GM23338 (cell line): ENCODE measurements around the gene YWHAB. TPM values are rescaled to one million over a fixed set of nuclear protein-coding genes. Genes with fewer than 3 reads are reported as not detected.

ENCODE experiments used
- ATAC-seq: fragments of 200-7000 bp; cut with Tn5 transposase; 3 replicates; pipeline ENCODE4 v1.9.1; 2020
- DNase-seq: peaks from one replicate; pipeline ENCODE4 v3.0.0-alpha.2; 2015; ENCODE audit warnings: low spot score
- H2AFZ ChIP-seq: fragments of 200-600 bp; sonication (generic); 2 replicates; pipeline ENCODE4 v1.8.0; 2016; ENCODE audit warnings: antibody characterized with exemption, mild to moderate bottlenecking, moderate library complexity
- H3F3A ChIP-seq: fragments of 200-600 bp; sonication (generic); replicated peaks from 2 replicates; pipeline ENCODE4 v1.8.0; 2017; ENCODE audit warnings: antibody characterized with exemption, mixed run types, low read depth
- H3K27ac ChIP-seq: fragments of 200-600 bp; sonication (generic); 2 replicates; pipeline ENCODE4 v1.6.1; 2016; ENCODE audit warnings: low read depth
- H3K27me3 ChIP-seq: fragments of 200-600 bp; sonication (generic); 2 replicates; pipeline ENCODE4 v1.8.0; 2016; ENCODE audit warnings: mild to moderate bottlenecking, mixed run types, moderate library complexity; ENCODE audit not compliant: insufficient read depth
- H3K36me3 ChIP-seq: fragments of 200-600 bp; sonication (generic); 2 replicates; pipeline ENCODE4 v1.8.0; 2016; ENCODE audit warnings: mild to moderate bottlenecking; ENCODE audit not compliant: insufficient read depth
- H3K4me1 ChIP-seq: fragments of 200-600 bp; sonication (generic); 2 replicates; pipeline ENCODE4 v1.8.0; 2016; ENCODE audit warnings: mild to moderate bottlenecking, moderate library complexity; ENCODE audit not compliant: insufficient read depth
- H3K4me2 ChIP-seq: fragments of 200-600 bp; sonication (generic); 2 replicates; pipeline ENCODE4 v1.7.1; 2017; ENCODE audit warnings: mixed run types
- H3K4me3 ChIP-seq: fragments of 200-600 bp; sonication (generic); 2 replicates; pipeline ENCODE4 v1.6.1; 2016; ENCODE audit warnings: mixed run types
- H3K79me2 ChIP-seq: fragments of 200-600 bp; sonication (generic); replicated peaks from 2 replicates; pipeline ENCODE4 v1.8.0; 2017; ENCODE audit warnings: mild to moderate bottlenecking; ENCODE audit not compliant: insufficient read depth
- H3K9me2 ChIP-seq: fragments of 200-600 bp; sonication (generic); 2 replicates; pipeline ENCODE4 v1.8.0; 2017; ENCODE audit not compliant: insufficient read depth
- H4K20me1 ChIP-seq: fragments of 200-600 bp; sonication (generic); replicated peaks from 2 replicates; pipeline ENCODE4 v1.8.0; 2017; ENCODE audit warnings: mild to moderate bottlenecking; ENCODE audit not compliant: insufficient read depth
- H3K27ac Mint-ChIP-seq: 2 replicates; pipeline ENCODE4 v1.8.0; 2020; ENCODE audit warnings: inconsistent platforms, mild to moderate bottlenecking, moderate library complexity, mixed read lengths
- H3K27me3 Mint-ChIP-seq: 3 replicates; pipeline ENCODE4 v1.8.0; 2022; ENCODE audit warnings: low read depth, mild to moderate bottlenecking, moderate library complexity, mixed read lengths, inconsistent platforms; ENCODE audit not compliant: insufficient read depth, poor library complexity
- H3K36me3 Mint-ChIP-seq: 3 replicates; pipeline ENCODE4 v1.8.0; 2021; ENCODE audit warnings: low read depth, mild to moderate bottlenecking, inconsistent platforms, moderate library complexity, mixed read lengths
- H3K4me1 Mint-ChIP-seq: 3 replicates; pipeline ENCODE4 v1.8.0; 2020; ENCODE audit warnings: mild to moderate bottlenecking, inconsistent platforms, mixed read lengths
- H3K4me3 Mint-ChIP-seq: 3 replicates; pipeline ENCODE4 v1.8.0; 2021; ENCODE audit warnings: moderate library complexity, mild to moderate bottlenecking, inconsistent platforms, mixed read lengths
- H3K9me3 Mint-ChIP-seq: 3 replicates; pipeline ENCODE4 v1.8.0; 2020; ENCODE audit warnings: moderate library complexity, mild to moderate bottlenecking, inconsistent platforms, mixed read lengths
- CREB1 ChIP-seq: fragments of 250-450 bp; sonication (Bioruptor Pico); IDR thresholded peaks from 2 replicates; pipeline ENCODE4 v1.5.0; 2020; ENCODE audit warnings: low read depth, mild to moderate bottlenecking, moderate library complexity
- EZH2 ChIP-seq: fragments of 200-600 bp; sonication (generic); IDR thresholded peaks from one replicate; pipeline ENCODE4 v1.8.0; 2017; ENCODE audit warnings: antibody characterized with exemption, mild to moderate bottlenecking, low read depth; ENCODE audit not compliant: unreplicated experiment
- EZH2phosphoT487 ChIP-seq: fragments of 200-600 bp; sonication (generic); IDR thresholded peaks from one replicate; pipeline ENCODE4 v1.8.1; 2018; ENCODE audit warnings: antibody characterized with exemption; ENCODE audit not compliant: unreplicated experiment
- JUNB ChIP-seq: IDR thresholded peaks from one replicate; pipeline ENCODE4 v1.6.1; 2016; ENCODE audit warnings: antibody characterized with exemption; ENCODE audit not compliant: unreplicated experiment
- NANOG ChIP-seq: IDR thresholded peaks from 2 replicates; pipeline ENCODE4 v1.6.1; 2016; ENCODE audit warnings: antibody characterized with exemption, borderline replicate concordance
- POLR2AphosphoS5 ChIP-seq: IDR thresholded peaks from 2 replicates; pipeline ENCODE4 v1.6.1; 2016; ENCODE audit warnings: antibody characterized with exemption, low read depth
- STAT1 ChIP-seq: IDR thresholded peaks from one replicate; pipeline ENCODE4 v1.6.1; 2016; ENCODE audit warnings: antibody characterized with exemption; ENCODE audit not compliant: unreplicated experiment
- ZNF331 ChIP-seq: fragments of 250-450 bp; sonication (Bioruptor Pico); IDR thresholded peaks from 2 replicates; pipeline ENCODE4 v1.5.0; 2020; ENCODE audit warnings: low read depth, mild to moderate bottlenecking, moderate library complexity
- polyA plus RNA-seq: library from polyadenylated mRNA; unstranded; fragments of >200 nt; fragmentation: Nextera tagmentation; extraction: Ambion mirVana; gene quantifications from 2 replicates; pipeline ENCODE4 v1.2.1, GENCODE V29; 2016
- total RNA-seq: library from RNA; depleted of rRNA; stranded (reverse); fragments of >200 nt; shearing (Covaris generic); gene quantifications from 2 replicates; pipeline ENCODE4 v1.2.3, GENCODE V29; 2014
- TF ChIP-seq, protein P1 (sequence below): IDR thresholded peaks from 2 replicates; pipeline ENCODE4 v1.6.1; 2016; ENCODE audit warnings: antibody characterized with exemption
- TF ChIP-seq, protein P2 (sequence below): fragments of 250-450 bp; sonication (Bioruptor Pico); IDR thresholded peaks from 2 replicates; pipeline ENCODE4 v1.5.0; 2020; ENCODE audit warnings: mild to moderate bottlenecking, moderate library complexity
- TF ChIP-seq, protein P3 (sequence below), 2 experiments: fragments of 200-600 bp in 1 of 2; sonication (generic) in 1 of 2; conservative IDR thresholded peaks; 2 replicates each; pipeline versions ENCODE4 v1.5.1 to v1.6.1; 2016 to 2017; ENCODE audit warnings: antibody characterized with exemption in 2 of 2, low read depth in 2 of 2, mild to moderate bottlenecking in 2 of 2, moderate library complexity in 1 of 2

YWHAB gene
- total and polyA plus RNA-seq, 2 experiments from 2014 or later, result 121 to 519 TPM

DNA sequence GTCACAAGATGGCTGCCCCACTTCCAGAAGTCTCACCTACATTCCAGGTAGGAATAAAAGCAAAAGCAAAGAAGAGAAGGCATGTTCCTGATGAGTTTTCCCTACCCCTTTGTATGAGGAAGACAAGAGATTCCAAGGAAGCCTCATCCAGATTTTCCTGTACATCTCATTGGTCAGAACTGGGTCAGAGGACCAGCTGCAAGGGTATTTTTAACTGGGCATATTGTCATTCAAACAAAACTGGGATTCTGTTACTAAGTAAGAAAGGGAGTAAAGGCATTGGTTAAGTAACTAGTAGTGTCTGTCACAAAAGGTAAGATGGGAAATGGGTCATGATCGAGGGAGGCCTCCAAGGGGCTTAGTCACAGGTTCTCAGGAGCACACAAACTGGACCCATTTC lies 47.0 kb upstream of the YWHAB start:
- H3K36me3 Mint-ChIP-seq, result peaks cover 3% of the 10 kb centered on the region; the same call in 2 of the 3 replicates
- ATAC-seq, result no peak
- TF ChIP-seq, protein P1, sequence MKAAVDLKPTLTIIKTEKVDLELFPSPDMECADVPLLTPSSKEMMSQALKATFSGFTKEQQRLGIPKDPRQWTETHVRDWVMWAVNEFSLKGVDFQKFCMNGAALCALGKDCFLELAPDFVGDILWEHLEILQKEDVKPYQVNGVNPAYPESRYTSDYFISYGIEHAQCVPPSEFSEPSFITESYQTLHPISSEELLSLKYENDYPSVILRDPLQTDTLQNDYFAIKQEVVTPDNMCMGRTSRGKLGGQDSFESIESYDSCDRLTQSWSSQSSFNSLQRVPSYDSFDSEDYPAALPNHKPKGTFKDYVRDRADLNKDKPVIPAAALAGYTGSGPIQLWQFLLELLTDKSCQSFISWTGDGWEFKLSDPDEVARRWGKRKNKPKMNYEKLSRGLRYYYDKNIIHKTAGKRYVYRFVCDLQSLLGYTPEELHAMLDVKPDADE, result no peak

DNA sequence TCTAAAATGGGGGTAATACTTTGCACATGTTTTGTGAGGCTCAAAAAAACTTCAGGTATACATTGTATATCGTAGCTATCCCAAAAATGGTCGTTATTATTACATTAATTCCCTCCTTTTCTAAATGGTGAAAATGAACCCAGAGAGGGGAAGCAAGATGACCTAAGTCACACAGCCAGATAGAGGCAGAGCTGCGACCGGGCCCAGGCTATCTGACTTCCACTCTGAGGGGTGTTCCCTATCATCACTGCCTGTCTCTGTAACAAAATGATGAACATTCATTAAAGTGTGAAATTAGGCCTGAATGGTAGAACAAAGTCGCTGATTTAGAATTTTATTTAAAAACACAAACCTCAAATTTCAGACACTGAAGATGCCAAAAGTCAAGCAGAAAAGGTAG lies 46.0 kb upstream of the YWHAB start:
- Histone ChIP-seq H2AFZ (no peak overlapping the region), H3K27ac (no peak overlapping the region), H4K20me1 (no peaks in the 10 kb centered on the region), H3F3A (no peaks in the 10 kb centered on the region), H3K79me2 (no peaks in the 10 kb centered on the region), H3K36me3 (no peaks in the 10 kb centered on the region), H3K4me2 (no peak overlapping the region), H3K4me1 (peaks cover 14% of the 10 kb centered on the region), H3K4me3 (no peak overlapping the region), H3K27me3 (no peaks in the 10 kb centered on the region), H3K9me2 (no peaks in the 10 kb centered on the region)
- H3K27me3 Mint-ChIP-seq, result no peaks in the 10 kb centered on the region
- peaks cover 3% of the 10 kb centered on the region; the same call in 1 of the 3 replicates for H3K4me1 Mint-ChIP-seq
- no peak for DNase-seq
- no peak for ATAC-seq
- no peak overlapping the region for H3K27ac Mint-ChIP-seq
- H3K9me3 Mint-ChIP-seq, result peaks cover 8% of the 10 kb centered on the region
- peaks cover 3% of the 10 kb centered on the region; the same call in 2 of the 3 replicates for H3K36me3 Mint-ChIP-seq
- no peak overlapping the region for H3K4me3 Mint-ChIP-seq
- TF ChIP-seq, protein P1, result no peak
- TF ChIP-seq, protein P2, sequence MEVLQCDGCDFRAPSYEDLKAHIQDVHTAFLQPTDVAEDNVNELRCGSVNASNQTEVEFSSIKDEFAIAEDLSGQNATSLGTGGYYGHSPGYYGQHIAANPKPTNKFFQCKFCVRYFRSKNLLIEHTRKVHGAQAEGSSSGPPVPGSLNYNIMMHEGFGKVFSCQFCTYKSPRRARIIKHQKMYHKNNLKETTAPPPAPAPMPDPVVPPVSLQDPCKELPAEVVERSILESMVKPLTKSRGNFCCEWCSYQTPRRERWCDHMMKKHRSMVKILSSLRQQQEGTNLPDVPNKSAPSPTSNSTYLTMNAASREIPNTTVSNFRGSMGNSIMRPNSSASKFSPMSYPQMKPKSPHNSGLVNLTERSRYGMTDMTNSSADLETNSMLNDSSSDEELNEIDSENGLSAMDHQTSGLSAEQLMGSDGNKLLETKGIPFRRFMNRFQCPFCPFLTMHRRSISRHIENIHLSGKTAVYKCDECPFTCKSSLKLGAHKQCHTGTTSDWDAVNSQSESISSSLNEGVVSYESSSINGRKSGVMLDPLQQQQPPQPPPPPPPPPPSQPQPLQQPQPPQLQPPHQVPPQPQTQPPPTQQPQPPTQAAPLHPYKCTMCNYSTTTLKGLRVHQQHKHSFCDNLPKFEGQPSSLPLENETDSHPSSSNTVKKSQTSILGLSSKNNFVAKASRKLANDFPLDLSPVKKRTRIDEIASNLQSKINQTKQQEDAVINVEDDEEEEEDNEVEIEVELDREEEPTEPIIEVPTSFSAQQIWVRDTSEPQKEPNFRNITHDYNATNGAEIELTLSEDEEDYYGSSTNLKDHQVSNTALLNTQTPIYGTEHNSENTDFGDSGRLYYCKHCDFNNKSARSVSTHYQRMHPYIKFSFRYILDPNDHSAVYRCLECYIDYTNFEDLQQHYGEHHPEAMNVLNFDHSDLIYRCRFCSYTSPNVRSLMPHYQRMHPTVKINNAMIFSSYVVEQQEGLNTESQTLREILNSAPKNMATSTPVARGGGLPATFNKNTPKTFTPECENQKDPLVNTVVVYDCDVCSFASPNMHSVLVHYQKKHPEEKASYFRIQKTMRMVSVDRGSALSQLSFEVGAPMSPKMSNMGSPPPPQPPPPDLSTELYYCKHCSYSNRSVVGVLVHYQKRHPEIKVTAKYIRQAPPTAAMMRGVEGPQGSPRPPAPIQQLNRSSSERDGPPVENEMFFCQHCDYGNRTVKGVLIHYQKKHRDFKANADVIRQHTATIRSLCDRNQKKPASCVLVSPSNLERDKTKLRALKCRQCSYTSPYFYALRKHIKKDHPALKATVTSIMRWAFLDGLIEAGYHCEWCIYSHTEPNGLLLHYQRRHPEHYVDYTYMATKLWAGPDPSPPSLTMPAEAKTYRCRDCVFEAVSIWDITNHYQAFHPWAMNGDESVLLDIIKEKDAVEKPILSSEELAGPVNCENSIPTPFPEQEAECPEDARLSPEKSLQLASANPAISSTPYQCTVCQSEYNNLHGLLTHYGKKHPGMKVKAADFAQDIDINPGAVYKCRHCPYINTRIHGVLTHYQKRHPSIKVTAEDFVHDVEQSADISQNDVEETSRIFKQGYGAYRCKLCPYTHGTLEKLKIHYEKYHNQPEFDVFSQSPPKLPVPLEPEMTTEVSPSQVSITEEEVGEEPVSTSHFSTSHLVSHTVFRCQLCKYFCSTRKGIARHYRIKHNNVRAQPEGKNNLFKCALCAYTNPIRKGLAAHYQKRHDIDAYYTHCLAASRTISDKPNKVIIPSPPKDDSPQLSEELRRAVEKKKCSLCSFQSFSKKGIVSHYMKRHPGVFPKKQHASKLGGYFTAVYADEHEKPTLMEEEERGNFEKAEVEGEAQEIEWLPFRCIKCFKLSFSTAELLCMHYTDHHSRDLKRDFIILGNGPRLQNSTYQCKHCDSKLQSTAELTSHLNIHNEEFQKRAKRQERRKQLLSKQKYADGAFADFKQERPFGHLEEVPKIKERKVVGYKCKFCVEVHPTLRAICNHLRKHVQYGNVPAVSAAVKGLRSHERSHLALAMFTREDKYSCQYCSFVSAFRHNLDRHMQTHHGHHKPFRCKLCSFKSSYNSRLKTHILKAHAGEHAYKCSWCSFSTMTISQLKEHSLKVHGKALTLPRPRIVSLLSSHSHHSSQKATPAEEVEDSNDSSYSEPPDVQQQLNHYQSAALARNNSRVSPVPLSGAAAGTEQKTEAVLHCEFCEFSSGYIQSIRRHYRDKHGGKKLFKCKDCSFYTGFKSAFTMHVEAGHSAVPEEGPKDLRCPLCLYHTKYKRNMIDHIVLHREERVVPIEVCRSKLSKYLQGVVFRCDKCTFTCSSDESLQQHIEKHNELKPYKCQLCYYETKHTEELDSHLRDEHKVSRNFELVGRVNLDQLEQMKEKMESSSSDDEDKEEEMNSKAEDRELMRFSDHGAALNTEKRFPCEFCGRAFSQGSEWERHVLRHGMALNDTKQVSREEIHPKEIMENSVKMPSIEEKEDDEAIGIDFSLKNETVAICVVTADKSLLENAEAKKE (CRISPR knock-in tag), result no peak
- TF ChIP-seq JUNB (no peak), STAT1 (no peak), ZNF331 (CRISPR knock-in tag) (no peak), CREB1 (no peak), EZH2 (no peak), EZH2phosphoT487 (no peak), NANOG (no peak), POLR2AphosphoS5 (no peak)
- TF ChIP-seq, protein P3, sequence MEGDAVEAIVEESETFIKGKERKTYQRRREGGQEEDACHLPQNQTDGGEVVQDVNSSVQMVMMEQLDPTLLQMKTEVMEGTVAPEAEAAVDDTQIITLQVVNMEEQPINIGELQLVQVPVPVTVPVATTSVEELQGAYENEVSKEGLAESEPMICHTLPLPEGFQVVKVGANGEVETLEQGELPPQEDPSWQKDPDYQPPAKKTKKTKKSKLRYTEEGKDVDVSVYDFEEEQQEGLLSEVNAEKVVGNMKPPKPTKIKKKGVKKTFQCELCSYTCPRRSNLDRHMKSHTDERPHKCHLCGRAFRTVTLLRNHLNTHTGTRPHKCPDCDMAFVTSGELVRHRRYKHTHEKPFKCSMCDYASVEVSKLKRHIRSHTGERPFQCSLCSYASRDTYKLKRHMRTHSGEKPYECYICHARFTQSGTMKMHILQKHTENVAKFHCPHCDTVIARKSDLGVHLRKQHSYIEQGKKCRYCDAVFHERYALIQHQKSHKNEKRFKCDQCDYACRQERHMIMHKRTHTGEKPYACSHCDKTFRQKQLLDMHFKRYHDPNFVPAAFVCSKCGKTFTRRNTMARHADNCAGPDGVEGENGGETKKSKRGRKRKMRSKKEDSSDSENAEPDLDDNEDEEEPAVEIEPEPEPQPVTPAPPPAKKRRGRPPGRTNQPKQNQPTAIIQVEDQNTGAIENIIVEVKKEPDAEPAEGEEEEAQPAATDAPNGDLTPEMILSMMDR (conservative IDR thresholded peaks at IDR 0.05; ENCODE audit: low read depth in 2 of 2), result no peak

More for the DNA sequence above, 47.0 kb upstream of the YWHAB start:
- Histone ChIP-seq H3K4me3 (no peak overlapping the region), H3K9me2 (no peaks in the 10 kb centered on the region), H3K4me1 (peaks cover 14% of the 10 kb centered on the region), H3K4me2 (no peak overlapping the region), H3K36me3 (no peaks in the 10 kb centered on the region), H4K20me1 (no peaks in the 10 kb centered on the region), H3K27me3 (no peaks in the 10 kb centered on the region), H3K79me2 (no peaks in the 10 kb centered on the region), H3F3A (no peaks in the 10 kb centered on the region), H2AFZ (no peak overlapping the region), H3K27ac (no peak overlapping the region)
- H3K4me1 Mint-ChIP-seq, result peaks cover 3% of the 10 kb centered on the region; the same call in 1 of the 3 replicates
- no peak overlapping the region for H3K27ac Mint-ChIP-seq
- H3K4me3 Mint-ChIP-seq, result no peak overlapping the region
- no peaks in the 10 kb centered on the region for H3K27me3 Mint-ChIP-seq
- DNase-seq, result no peak
- peaks cover 8% of the 10 kb centered on the region for H3K9me3 Mint-ChIP-seq
